ENCODE measurements around the gene UMODL1. TPM values are rescaled to one million over a fixed set of nuclear protein-coding genes. Genes with fewer than 3 reads are reported as not detected.

Gene UMODL1
- total RNA-seq, 2 experiments from 2014 or later, result 0.05 to 0.10 TPM

GRCh38 chr21:42031241-42031640, 39.9 kb upstream of the UMODL1 start:
- ChIA-PET POLR2A (no interaction called here), CTCF (no interaction called here)
- Mint-ChIP-seq H3K27me3 (peaks cover 6% of the 10 kb centered on the region), H3K4me1 (no peaks in the 10 kb centered on the region), H3K36me3 (ENCODE audit: low read depth) (no peaks in the 10 kb centered on the region), H3K9me3 (peaks cover 3% of the 10 kb centered on the region), H3K4me3 (no peak overlapping the region), H3K27ac (no peak overlapping the region)
- no peak for DNase-seq

DNA sequence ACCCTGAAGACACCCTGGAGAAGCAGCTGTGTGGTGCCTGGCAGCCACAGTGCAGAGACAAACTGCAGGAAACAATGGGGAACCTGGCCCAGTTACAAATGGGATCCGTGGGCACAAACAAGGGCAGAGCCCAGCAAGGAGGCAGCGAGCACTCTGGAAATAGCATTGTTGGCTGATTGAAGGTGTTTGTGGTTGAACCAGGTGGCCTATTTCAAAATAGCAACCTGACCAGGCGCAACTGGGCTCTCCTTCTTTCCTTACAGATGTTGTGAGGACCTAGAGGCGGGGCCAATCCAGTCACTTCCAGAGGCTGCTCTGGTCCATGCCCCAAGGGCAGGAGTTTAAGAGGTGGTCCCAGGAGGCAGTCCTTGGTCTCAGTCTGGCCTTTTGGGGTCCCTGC, 39.3 kb upstream of the UMODL1 start:
- Mint-ChIP-seq H3K4me1 (no peaks in the 10 kb centered on the region), H3K9me3 (peaks cover under 1% of the 10 kb centered on the region), H3K36me3 (ENCODE audit: low read depth) (no peaks in the 10 kb centered on the region), H3K27ac (no peak overlapping the region), H3K27me3 (peaks cover 7% of the 10 kb centered on the region), H3K4me3 (no peak overlapping the region)
- CTCF ChIA-PET, result no interaction called here
- POLR2A ChIA-PET, result no interaction called here
- DNase-seq, result no peak

DNA sequence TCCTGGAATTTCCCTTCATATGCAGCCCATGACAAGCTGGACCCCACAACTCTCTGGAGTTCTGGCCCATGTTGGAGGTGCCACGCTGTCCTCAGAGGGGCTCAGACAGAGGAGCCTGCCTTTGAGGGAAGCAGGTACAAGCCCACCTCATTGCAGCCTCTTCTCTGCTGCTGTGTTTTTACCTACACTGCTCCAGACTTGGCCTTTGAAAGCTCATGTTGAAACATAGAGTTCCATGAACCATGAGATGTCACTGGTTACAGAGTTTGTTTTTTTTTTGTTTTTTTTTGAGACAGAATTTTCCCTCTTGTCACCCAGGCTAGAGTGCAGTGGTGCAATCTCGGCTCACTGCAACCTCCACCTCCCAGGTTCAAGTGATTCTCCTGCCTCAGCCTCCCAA, 38.9 kb upstream of the UMODL1 start:
- DNase-seq, result no peak
- Mint-ChIP-seq H3K4me1 (no peaks in the 10 kb centered on the region), H3K36me3 (ENCODE audit: low read depth) (no peaks in the 10 kb centered on the region), H3K9me3 (no peaks in the 10 kb centered on the region), H3K27me3 (peaks cover 6% of the 10 kb centered on the region), H3K4me3 (no peak overlapping the region), H3K27ac (no peak overlapping the region)
- CTCF ChIA-PET, result no interaction called here
- POLR2A ChIA-PET, result no interaction called here

GRCh38 chr21:42032968-42033367, 38.1 kb upstream of the UMODL1 start:
- no peaks in the 10 kb centered on the region for H3K36me3 Mint-ChIP-seq (ENCODE audit: low read depth)
- H3K4me1 Mint-ChIP-seq, result no peaks in the 10 kb centered on the region
- no peak overlapping the region for H3K27ac Mint-ChIP-seq
- ChIA-PET CTCF (no interaction called here), POLR2A (no interaction called here)
- H3K4me3 Mint-ChIP-seq, result no peak overlapping the region
- H3K9me3 Mint-ChIP-seq, result no peaks in the 10 kb centered on the region
- no peak for DNase-seq
- H3K27me3 Mint-ChIP-seq, result peaks cover 6% of the 10 kb centered on the region

DNA sequence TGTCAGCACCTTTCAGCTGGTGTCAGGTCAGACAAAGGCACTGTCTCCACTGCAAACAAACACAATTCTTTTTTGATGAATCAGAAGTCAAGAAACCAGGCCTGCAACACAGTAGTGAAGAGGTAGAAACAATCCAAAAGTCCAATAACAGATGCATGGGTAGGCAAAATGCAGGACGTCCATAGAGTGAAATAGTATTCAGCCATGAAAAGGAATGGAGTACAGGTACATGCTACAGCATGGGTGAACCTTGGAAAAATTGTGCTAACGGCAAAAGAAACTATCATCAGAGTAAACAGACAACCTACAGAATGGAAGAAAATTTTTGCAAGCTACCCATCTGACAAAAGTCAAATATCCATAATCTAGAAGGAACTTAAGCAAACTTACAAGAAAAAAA, 34.8 kb upstream of the UMODL1 start:
- DNase-seq, result no peak
- H3K27me3 Mint-ChIP-seq, result peaks cover 6% of the 10 kb centered on the region
- ChIA-PET CTCF (no interaction called here), POLR2A (no interaction called here)
- H3K4me3 Mint-ChIP-seq, result no peak overlapping the region
- H3K4me1 Mint-ChIP-seq, result no peaks in the 10 kb centered on the region
- H3K9me3 Mint-ChIP-seq, result no peaks in the 10 kb centered on the region
- no peak overlapping the region for H3K27ac Mint-ChIP-seq
- H3K36me3 Mint-ChIP-seq (ENCODE audit: low read depth), result no peaks in the 10 kb centered on the region

- H3K4me3 Mint-ChIP-seq, result no peak overlapping the region
- CTCF ChIA-PET, result no interaction called here
- no peaks in the 10 kb centered on the region for H3K36me3 Mint-ChIP-seq (ENCODE audit: low read depth)
- no peak for DNase-seq
- H3K9me3 Mint-ChIP-seq, result no peaks in the 10 kb centered on the region
- H3K27me3 Mint-ChIP-seq, result peaks cover 6% of the 10 kb centered on the region
- H3K4me1 Mint-ChIP-seq, result no peaks in the 10 kb centered on the region
- POLR2A ChIA-PET, result no interaction called here
- H3K27ac Mint-ChIP-seq, result no peak overlapping the region
Measured at GRCh38 chr21:42037516-42037915, 33.6 kb upstream of the UMODL1 start.

- ChIA-PET CTCF (no interaction called here), POLR2A (interaction anchor here (1.9 kb wide), 1 partner anchor 25 kb away, joined by 5 read pairs; no protein-coding TSS in a partner anchor)
- Mint-ChIP-seq H3K4me1 (no peaks in the 10 kb centered on the region), H3K27me3 (peaks cover 6% of the 10 kb centered on the region), H3K4me3 (no peak overlapping the region), H3K27ac (no peak overlapping the region), H3K9me3 (no peaks in the 10 kb centered on the region), H3K36me3 (ENCODE audit: low read depth) (no peaks in the 10 kb centered on the region)
- no peak for DNase-seq
Measured at GRCh38 chr21:42037943-42038342, 33.2 kb upstream of the UMODL1 start.

DNA sequence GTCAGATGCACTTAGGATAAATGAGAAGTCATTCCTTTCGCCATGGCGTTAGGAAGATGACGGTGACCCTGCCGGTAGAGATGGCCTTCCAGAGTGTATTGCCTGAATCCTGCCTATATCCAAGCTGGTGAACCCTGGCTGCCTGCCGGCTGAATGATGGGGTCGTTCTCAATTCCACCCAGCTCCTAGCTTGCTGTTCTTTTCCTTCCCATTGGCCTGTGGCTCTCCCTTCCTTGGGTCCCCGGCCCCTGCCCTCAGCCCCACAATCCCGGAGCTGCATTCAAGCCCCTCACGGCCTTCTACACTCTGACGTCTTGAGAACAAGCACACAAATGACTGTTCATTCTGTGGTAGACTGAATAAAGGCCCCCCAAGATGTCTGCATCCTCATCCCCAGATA, 32.7 kb upstream of the UMODL1 start:
- no peaks in the 10 kb centered on the region for H3K4me1 Mint-ChIP-seq

GRCh38 chr21:42038826-42039425, 32.2 kb upstream of the UMODL1 start:
- DNase-seq, result no peak
- Mint-ChIP-seq H3K4me3 (no peak overlapping the region), H3K27me3 (peaks cover 6% of the 10 kb centered on the region), H3K27ac (no peak overlapping the region), H3K36me3 (ENCODE audit: low read depth) (no peaks in the 10 kb centered on the region), H3K4me1 (no peaks in the 10 kb centered on the region), H3K9me3 (no peaks in the 10 kb centered on the region)
- ChIA-PET CTCF (no interaction called here), POLR2A (interaction anchor here (1.9 kb wide), 1 partner anchor 24 kb away, joined by 5 read pairs; no protein-coding TSS in a partner anchor)

More for the DNA sequence above, 32.7 kb upstream of the UMODL1 start:
- H3K27ac Mint-ChIP-seq, result no peak overlapping the region
- ChIA-PET CTCF (no interaction called here), POLR2A (interaction anchor here (1.9 kb wide), 1 partner anchor 25 kb away, joined by 5 read pairs; no protein-coding TSS in a partner anchor)
- H3K9me3 Mint-ChIP-seq, result no peaks in the 10 kb centered on the region
- no peak for DNase-seq
- no peaks in the 10 kb centered on the region for H3K36me3 Mint-ChIP-seq (ENCODE audit: low read depth)
- peaks cover 6% of the 10 kb centered on the region for H3K27me3 Mint-ChIP-seq
- no peak overlapping the region for H3K4me3 Mint-ChIP-seq

GRCh38 chr21:42039470-42039901, 31.6 kb upstream of the UMODL1 start:
- H3K27me3 Mint-ChIP-seq, result peaks cover 6% of the 10 kb centered on the region
- CTCF ChIA-PET, result no interaction called here
- POLR2A ChIA-PET, result interaction anchor here (1.9 kb wide), 1 partner anchor 23 kb away, joined by 5 read pairs; no protein-coding TSS in a partner anchor

DNA sequence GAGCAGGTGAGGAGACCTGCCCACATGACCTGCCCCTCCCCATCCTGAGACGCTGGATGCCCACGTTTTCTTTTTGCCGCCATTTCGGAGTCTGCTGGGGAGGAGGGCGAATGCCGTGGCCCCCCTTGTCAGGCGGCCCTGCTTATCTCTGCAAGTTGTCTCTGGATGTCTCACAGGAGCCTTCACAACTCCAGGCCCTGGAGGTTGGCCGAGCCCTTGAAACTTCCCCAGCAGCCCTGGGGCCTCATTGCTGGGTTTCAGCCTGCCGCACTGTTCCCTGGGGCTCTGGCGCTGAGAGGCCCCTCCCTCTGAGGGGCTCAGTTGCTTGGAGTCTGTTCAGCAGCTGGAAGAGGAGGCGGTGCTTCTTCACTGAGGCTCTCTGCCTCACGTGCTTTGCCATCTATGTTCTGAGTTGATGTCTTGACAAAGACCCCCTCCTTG, 31.2 kb upstream of the UMODL1 start:
- POLR2A ChIA-PET, result interaction anchor here (1.9 kb wide), 1 partner anchor 23 kb away, joined by 5 read pairs; no protein-coding TSS in a partner anchor
- H3K27ac Mint-ChIP-seq, result no peak overlapping the region

More at GRCh38 chr21:42039470-42039901, 31.6 kb upstream of the UMODL1 start:
- H3K27ac Mint-ChIP-seq, result no peak overlapping the region
- no peak overlapping the region for H3K4me3 Mint-ChIP-seq
- H3K4me1 Mint-ChIP-seq, result no peaks in the 10 kb centered on the region
- H3K36me3 Mint-ChIP-seq (ENCODE audit: low read depth), result no peaks in the 10 kb centered on the region
- no peaks in the 10 kb centered on the region for H3K9me3 Mint-ChIP-seq
- DNase-seq, result no peak

DNA sequence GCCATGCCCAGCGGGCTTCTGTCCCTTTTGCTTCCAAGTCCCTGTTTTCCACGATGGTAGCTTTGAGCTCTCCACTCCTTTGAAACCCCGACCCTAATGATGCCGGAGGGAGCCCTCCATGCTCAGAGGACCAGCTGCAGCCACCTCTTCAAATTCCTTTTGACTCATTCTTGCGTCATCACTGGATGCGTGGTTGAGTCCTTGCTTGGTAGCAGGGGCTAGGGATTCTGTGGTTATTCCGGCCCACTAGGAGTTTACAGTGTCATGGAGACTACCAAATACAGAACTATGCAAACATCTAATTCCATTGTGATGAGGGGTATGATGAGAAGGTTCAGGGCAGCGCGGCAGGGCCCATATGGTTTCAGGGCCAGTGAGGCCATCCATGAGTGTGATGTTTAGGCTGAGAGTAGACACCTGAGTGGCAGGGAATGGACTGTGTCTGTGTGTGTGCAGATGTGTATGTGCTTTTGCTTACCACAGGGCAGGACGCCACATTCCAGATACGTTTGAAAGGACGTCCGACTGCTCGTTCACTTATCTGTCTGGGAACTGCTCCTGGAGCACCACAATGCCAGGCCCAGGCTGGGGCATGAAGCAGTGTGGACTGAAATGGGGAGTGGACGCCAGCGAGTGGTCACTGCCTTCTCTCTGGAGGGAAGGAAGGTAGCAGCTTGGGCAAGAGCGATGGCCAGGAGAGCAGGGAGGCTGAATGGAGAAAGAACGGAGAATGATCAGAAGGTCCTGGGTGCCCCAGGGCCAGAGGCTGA, 30.5 kb upstream of the UMODL1 start:
- Mint-ChIP-seq H3K36me3 (ENCODE audit: low read depth) (no peaks in the 10 kb centered on the region), H3K4me1 (no peaks in the 10 kb centered on the region), H3K4me3 (no peak overlapping the region), H3K27me3 (peaks cover 2% of the 10 kb centered on the region), H3K27ac (no peak overlapping the region), H3K9me3 (no peaks in the 10 kb centered on the region)
- DNase-seq, result no peak
- ChIA-PET POLR2A (no interaction called here), CTCF (no interaction called here)

More for the DNA sequence above, 31.2 kb upstream of the UMODL1 start:
- H3K27me3 Mint-ChIP-seq, result peaks cover 4% of the 10 kb centered on the region
- H3K9me3 Mint-ChIP-seq, result no peaks in the 10 kb centered on the region
- DNase-seq, result no peak
- H3K4me1 Mint-ChIP-seq, result no peaks in the 10 kb centered on the region
- CTCF ChIA-PET, result no interaction called here
- H3K4me3 Mint-ChIP-seq, result no peak overlapping the region
- no peaks in the 10 kb centered on the region for H3K36me3 Mint-ChIP-seq (ENCODE audit: low read depth)

DNA sequence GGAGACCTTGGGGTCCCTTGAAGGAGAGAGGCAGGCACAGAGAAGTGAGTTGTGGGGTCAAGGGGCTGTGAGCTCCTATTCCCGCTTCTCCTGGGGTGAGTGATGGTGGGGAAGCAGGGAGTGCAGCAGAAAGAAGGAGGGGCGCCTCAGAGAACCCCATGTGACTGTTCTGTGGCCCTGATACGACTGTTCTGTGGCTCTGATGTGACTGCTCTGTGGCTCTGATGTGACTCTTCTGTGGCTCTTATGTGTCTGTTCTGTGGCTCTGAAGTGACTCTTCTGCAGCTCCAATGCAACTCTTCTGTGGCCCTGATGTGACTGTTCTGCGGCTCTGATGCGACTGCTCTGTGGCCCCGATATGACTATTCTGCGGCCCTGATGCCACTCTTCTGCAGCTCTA, 29.9 kb upstream of the UMODL1 start:
- no peaks in the 10 kb centered on the region for H3K4me1 Mint-ChIP-seq
- H3K9me3 Mint-ChIP-seq, result no peaks in the 10 kb centered on the region
- H3K27me3 Mint-ChIP-seq, result peaks cover 2% of the 10 kb centered on the region
- DNase-seq, result no peak
- POLR2A ChIA-PET, result no interaction called here
- H3K36me3 Mint-ChIP-seq (ENCODE audit: low read depth), result no peaks in the 10 kb centered on the region
- no peak overlapping the region for H3K4me3 Mint-ChIP-seq
- CTCF ChIA-PET, result no interaction called here
- H3K27ac Mint-ChIP-seq, result no peak overlapping the region

DNA sequence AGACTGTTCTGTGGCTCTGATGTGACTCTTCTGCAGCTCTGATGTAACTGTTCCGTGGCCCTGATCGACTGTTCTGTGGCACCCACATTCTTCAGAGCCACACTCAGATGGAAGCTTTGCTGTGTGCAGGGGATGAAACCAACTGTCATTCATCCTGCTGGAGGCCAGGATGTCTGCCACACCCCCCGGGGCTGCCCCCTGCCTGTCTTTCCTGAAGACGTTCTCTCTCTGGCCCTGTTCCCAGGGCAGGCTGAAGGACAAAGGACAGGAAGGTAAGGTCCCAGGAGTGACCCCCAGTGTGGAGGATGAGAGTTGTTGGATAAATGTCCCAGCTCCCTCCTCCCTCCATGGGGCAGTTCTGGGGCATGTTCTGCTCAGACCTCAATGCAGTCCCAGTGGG, 29.4 kb upstream of the UMODL1 start:
- Mint-ChIP-seq H3K4me1 (no peaks in the 10 kb centered on the region), H3K27ac (no peak overlapping the region), H3K36me3 (ENCODE audit: low read depth) (no peaks in the 10 kb centered on the region), H3K9me3 (no peaks in the 10 kb centered on the region), H3K27me3 (no peaks in the 10 kb centered on the region), H3K4me3 (no peak overlapping the region)
- CTCF ChIA-PET, result no interaction called here
- POLR2A ChIA-PET, result no interaction called here
- no peak for DNase-seq
